Dermis blood vessel endothelial cell (primary cell): Measurements from ENCODE around the gene NRXN3. TPM values are rescaled to one million over a fixed set of nuclear protein-coding genes. Genes with fewer than 3 reads are reported as not detected.
"Not testable (repeated sequence)": the region's sequence is repeated elsewhere in the genome, so short reads cannot be mapped to it uniquely, and the experiment has no call there.

Experiments
- DNase-seq: peaks from one replicate; pipeline ENCODE4 v3.0.0; 2010
- total RNA-seq: library from RNA; depleted of rRNA; stranded (reverse); fragments of >200 nt; gene quantifications from 2 replicates; pipeline ENCODE4 v1.2.3, GENCODE V29; 2014

NRXN3 gene
- total RNA-seq, 1 donor from 2014 or later, result under 0.01 TPM

- DNase-seq, result no peak
Measured at GRCh38 chr14:78498062-78498595, 328.0 kb downstream of the NRXN3 start.

- DNase-seq, result no peak
Measured at GRCh38 chr14:78501909-78502308, 331.7 kb downstream of the NRXN3 start.

- DNase-seq, result no peak
Measured at GRCh38 chr14:78508023-78508422, 337.9 kb downstream of the NRXN3 start.

GRCh38 chr14:78509516-78509915 is 339.3 kb downstream of the NRXN3 start:
- DNase-seq, result no peak

GRCh38 chr14:78512021-78512420 is 341.8 kb downstream of the NRXN3 start:
- no peak for DNase-seq

GRCh38 chr14:78519863-78520262 is 349.7 kb downstream of the NRXN3 start:
- DNase-seq, result peak; percentile 40

- DNase-seq, result no peak
Measured at GRCh38 chr14:78524196-78524595, 354.0 kb downstream of the NRXN3 start.

- no peak for DNase-seq
Measured at GRCh38 chr14:78524766-78525165, 354.6 kb downstream of the NRXN3 start.

- DNase-seq, result peak; percentile 27
Measured at GRCh38 chr14:78530078-78530477, 359.9 kb downstream of the NRXN3 start.

- DNase-seq, result no peak
Measured at GRCh38 chr14:78534141-78534540, 364.0 kb downstream of the NRXN3 start.

GRCh38 chr14:78535041-78535440 is 364.9 kb downstream of the NRXN3 start:
- no peak for DNase-seq

- not testable (repeated sequence) for DNase-seq
Measured at GRCh38 chr14:78541788-78542187, 371.6 kb downstream of the NRXN3 start.

- no peak for DNase-seq
Measured at GRCh38 chr14:78543433-78543832, 373.3 kb downstream of the NRXN3 start.

- DNase-seq, result no peak
Measured at GRCh38 chr14:78561074-78561473, 390.9 kb downstream of the NRXN3 start.

GRCh38 chr14:78566026-78566858 is 396.1 kb downstream of the NRXN3 start:
- peak; percentile 86 for DNase-seq

GRCh38 chr14:78566859-78567172 is 396.6 kb downstream of the NRXN3 start:
- no peak for DNase-seq

GRCh38 chr14:78567343-78567742 is 397.2 kb downstream of the NRXN3 start:
- DNase-seq, result peak; percentile 58

GRCh38 chr14:78573736-78574135 is 403.6 kb downstream of the NRXN3 start:
- DNase-seq, result not testable (repeated sequence)

GRCh38 chr14:78576437-78577166 is 406.4 kb downstream of the NRXN3 start:
- DNase-seq, result no peak

- DNase-seq, result no peak
Measured at GRCh38 chr14:78581229-78581628, 411.1 kb downstream of the NRXN3 start.

- DNase-seq, result no peak
Measured at GRCh38 chr14:78586681-78587080, 416.5 kb downstream of the NRXN3 start.

GRCh38 chr14:78588906-78589305 is 418.7 kb downstream of the NRXN3 start:
- DNase-seq, result no peak

- no peak for DNase-seq
Measured at GRCh38 chr14:78592616-78593219, 422.5 kb downstream of the NRXN3 start.
